DOHH2 (cell line): ENCODE measurements around the gene ZNF474.

ENCODE experiments used
- H3F3A ChIP-seq: fragments of 200-600 bp; sonication (generic), shearing (Covaris generic); 2 replicates; pipeline ENCODE4 v1.6.0; 2016; ENCODE audit warnings: antibody characterized with exemption, mild to moderate bottlenecking; ENCODE audit not compliant: control insufficient read depth, insufficient read depth
- H3K27ac ChIP-seq: fragments of 200-600 bp; sonication (generic); 2 replicates; pipeline ENCODE4 v1.5.1; 2014; ENCODE audit warnings: low read depth, mild to moderate bottlenecking, low read length, moderate library complexity
- H3K27me3 ChIP-seq: fragments of 200-600 bp; sonication (generic); 2 replicates; pipeline ENCODE4 v1.6.1; 2014; ENCODE audit warnings: mild to moderate bottlenecking, low read length, mixed read lengths; ENCODE audit not compliant: control insufficient read depth
- H3K36me3 ChIP-seq: fragments of 200-600 bp; sonication (generic); 2 replicates; pipeline ENCODE4 v1.6.1; 2014; ENCODE audit warnings: mild to moderate bottlenecking, low read length, moderate library complexity, mixed read lengths; ENCODE audit not compliant: control insufficient read depth
- H3K4me1 ChIP-seq: fragments of 200-600 bp; sonication (generic); 2 replicates; pipeline ENCODE4 v1.6.1; 2014; ENCODE audit warnings: mild to moderate bottlenecking, low read length, mixed read lengths; ENCODE audit not compliant: control insufficient read depth
- H3K4me2 ChIP-seq: fragments of 200-600 bp; sonication (generic); 2 replicates; pipeline ENCODE4 v1.6.0; 2014; ENCODE audit warnings: mild to moderate bottlenecking, low read length, moderate library complexity
- H3K4me3 ChIP-seq: fragments of 200-600 bp; sonication (generic); 2 replicates; pipeline ENCODE4 v1.5.1; 2014; ENCODE audit warnings: mild to moderate bottlenecking, low read length, mixed read lengths
- H3K79me2 ChIP-seq: fragments of 200-600 bp; sonication (generic); 2 replicates; pipeline ENCODE4 v1.6.1; 2014; ENCODE audit warnings: mild to moderate bottlenecking, low read length, mixed read lengths; ENCODE audit not compliant: control insufficient read depth
- H3K9me2 ChIP-seq: fragments of 200-600 bp; sonication (generic); replicated peaks from 2 replicates; pipeline ENCODE4 v1.6.1; 2014; ENCODE audit warnings: mild to moderate bottlenecking, low read length, mixed read lengths; ENCODE audit not compliant: control insufficient read depth
- H3K9me3 ChIP-seq: fragments of 200-600 bp; sonication (generic); 2 replicates; pipeline ENCODE4 v1.6.1; 2014; ENCODE audit warnings: antibody characterized with exemption, low read length, mixed read lengths; ENCODE audit not compliant: control insufficient read depth, insufficient read depth
- H4K20me1 ChIP-seq: fragments of 200-600 bp; sonication (generic); 2 replicates; pipeline ENCODE4 v1.6.0; 2014; ENCODE audit warnings: low read depth, mild to moderate bottlenecking, antibody characterized with exemption, low read length, moderate library complexity; ENCODE audit not compliant: control insufficient read depth, insufficient read depth
- CTCF ChIP-seq: fragments of 200-600 bp; sonication (generic); IDR thresholded peaks from one replicate; pipeline ENCODE4 v1.5.1; 2014; ENCODE audit warnings: antibody characterized with exemption, mild to moderate bottlenecking, low read depth, low read length; ENCODE audit not compliant: poor library complexity, severe bottlenecking
- EZH2phosphoT487 ChIP-seq: fragments of 200-600 bp; sonication (generic); IDR thresholded peaks from 2 replicates; pipeline ENCODE4 v1.6.1; 2017; ENCODE audit warnings: borderline replicate concordance, mild to moderate bottlenecking, antibody characterized with exemption, low read length, moderate library complexity, mixed read lengths

The ZNF474 gene

GRCh38 chr5:122144236-122144635, 14.9 kb downstream of the ZNF474 start:
- no peak overlapping the region for H3K4me3 ChIP-seq
- TF ChIP-seq CTCF (no peak), EZH2phosphoT487 (no peak)
- H3K4me1 ChIP-seq: no peaks in the 10 kb centered on the region
- H3K36me3 ChIP-seq: no peaks in the 10 kb centered on the region
- H3F3A ChIP-seq: no peaks in the 10 kb centered on the region
- no peak overlapping the region for H3K4me2 ChIP-seq
- no peaks in the 10 kb centered on the region for H3K9me3 ChIP-seq
- H4K20me1 ChIP-seq: no peaks in the 10 kb centered on the region
- no peak overlapping the region for H3K27ac ChIP-seq
- H3K27me3 ChIP-seq: no peaks in the 10 kb centered on the region
- H3K9me2 ChIP-seq: no peaks in the 10 kb centered on the region
- H3K79me2 ChIP-seq: no peaks in the 10 kb centered on the region

GRCh38 chr5:122145906-122146305, 16.6 kb downstream of the ZNF474 start:
- Histone ChIP-seq H3K4me2 (no peak overlapping the region), H3K36me3 (no peaks in the 10 kb centered on the region), H3K79me2 (no peaks in the 10 kb centered on the region), H3K27me3 (no peaks in the 10 kb centered on the region), H3K4me1 (no peaks in the 10 kb centered on the region), H3F3A (no peaks in the 10 kb centered on the region), H3K9me2 (no peaks in the 10 kb centered on the region), H3K27ac (no peak overlapping the region), H3K9me3 (no peaks in the 10 kb centered on the region), H4K20me1 (no peaks in the 10 kb centered on the region), H3K4me3 (no peak overlapping the region)
- TF ChIP-seq CTCF (no peak), EZH2phosphoT487 (no peak)

GRCh38 chr5:122149321-122150090, 20.2 kb downstream of the ZNF474 start:
- Histone ChIP-seq H3F3A (no peaks in the 10 kb centered on the region), H3K9me3 (no peaks in the 10 kb centered on the region), H3K36me3 (no peaks in the 10 kb centered on the region), H3K9me2 (no peaks in the 10 kb centered on the region), H3K27me3 (no peaks in the 10 kb centered on the region), H4K20me1 (no peaks in the 10 kb centered on the region), H3K27ac (no peak overlapping the region), H3K4me2 (no peak overlapping the region), H3K79me2 (no peaks in the 10 kb centered on the region), H3K4me3 (no peak overlapping the region), H3K4me1 (no peaks in the 10 kb centered on the region)
- TF ChIP-seq EZH2phosphoT487 (no peak), CTCF (no peak)
